ENCODE results near the gene MAU2. TPM values are rescaled to one million over a fixed set of nuclear protein-coding genes. Genes with fewer than 3 reads are reported as not detected.

MAU2 gene
- total and polyA plus RNA-seq, 10 of the 15 experiments (the other 5 are each of a cell fraction or from before 2014, with no cell fraction given) = 1.8 to 47.2 (median 22.1) TPM

DNA sequence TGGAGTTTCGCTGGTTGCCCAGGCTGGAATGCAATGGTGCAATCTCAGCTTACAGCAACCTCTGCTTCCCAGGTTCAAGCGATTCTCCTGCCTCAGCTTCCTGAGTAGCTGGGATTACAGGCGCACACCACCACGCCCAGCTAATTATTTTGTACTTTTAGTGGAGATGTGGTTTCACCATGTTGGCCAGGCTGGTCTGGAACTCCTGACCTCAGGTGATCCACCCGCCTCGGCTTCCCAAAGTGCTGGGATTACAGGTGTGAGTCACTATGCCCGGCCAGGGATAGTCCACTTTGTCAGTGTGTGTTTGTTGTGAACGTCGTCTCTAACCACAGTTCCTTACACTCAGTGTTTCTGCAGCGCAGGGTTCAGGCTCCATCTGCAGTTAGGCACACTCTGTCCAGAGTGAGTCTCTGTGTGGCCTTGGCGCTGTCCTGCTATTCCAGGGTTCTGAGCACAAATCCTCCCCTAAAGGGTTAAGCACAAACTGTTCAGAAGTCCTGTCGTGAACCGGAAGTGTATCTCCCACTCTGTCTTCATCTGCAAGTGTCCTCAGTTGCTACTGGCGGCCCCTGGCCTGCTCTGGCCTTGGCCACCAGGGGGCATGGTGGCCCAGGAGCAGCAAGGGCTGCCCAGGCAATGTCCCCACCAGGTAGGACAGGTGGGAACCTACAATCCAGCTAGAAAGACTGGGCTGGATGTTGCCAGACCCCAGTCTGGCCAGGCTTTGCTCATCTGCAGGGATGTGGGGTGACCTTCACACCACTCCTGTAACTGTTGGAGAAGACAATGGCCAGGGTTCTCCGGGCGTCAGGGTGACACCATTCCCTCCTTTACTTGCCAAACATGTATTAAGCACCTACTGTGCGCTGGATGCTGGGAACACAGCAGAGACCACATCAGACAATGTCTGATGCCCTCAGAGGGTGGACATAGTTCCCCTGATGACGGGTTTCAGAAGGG is 46.1 kb downstream of the MAU2 start (continued):
- peak in 1 of 2 experiments; percentile 53; a peak in 1 of 3 replicates for TF ChIP-seq EGR1 (IDR thresholded peaks at IDR 0.05; ENCODE audit: borderline replicate concordance in 1 of 2, low read depth in 2 of 2, low read length in 2 of 2)
- TF ChIP-seq, protein P1, sequence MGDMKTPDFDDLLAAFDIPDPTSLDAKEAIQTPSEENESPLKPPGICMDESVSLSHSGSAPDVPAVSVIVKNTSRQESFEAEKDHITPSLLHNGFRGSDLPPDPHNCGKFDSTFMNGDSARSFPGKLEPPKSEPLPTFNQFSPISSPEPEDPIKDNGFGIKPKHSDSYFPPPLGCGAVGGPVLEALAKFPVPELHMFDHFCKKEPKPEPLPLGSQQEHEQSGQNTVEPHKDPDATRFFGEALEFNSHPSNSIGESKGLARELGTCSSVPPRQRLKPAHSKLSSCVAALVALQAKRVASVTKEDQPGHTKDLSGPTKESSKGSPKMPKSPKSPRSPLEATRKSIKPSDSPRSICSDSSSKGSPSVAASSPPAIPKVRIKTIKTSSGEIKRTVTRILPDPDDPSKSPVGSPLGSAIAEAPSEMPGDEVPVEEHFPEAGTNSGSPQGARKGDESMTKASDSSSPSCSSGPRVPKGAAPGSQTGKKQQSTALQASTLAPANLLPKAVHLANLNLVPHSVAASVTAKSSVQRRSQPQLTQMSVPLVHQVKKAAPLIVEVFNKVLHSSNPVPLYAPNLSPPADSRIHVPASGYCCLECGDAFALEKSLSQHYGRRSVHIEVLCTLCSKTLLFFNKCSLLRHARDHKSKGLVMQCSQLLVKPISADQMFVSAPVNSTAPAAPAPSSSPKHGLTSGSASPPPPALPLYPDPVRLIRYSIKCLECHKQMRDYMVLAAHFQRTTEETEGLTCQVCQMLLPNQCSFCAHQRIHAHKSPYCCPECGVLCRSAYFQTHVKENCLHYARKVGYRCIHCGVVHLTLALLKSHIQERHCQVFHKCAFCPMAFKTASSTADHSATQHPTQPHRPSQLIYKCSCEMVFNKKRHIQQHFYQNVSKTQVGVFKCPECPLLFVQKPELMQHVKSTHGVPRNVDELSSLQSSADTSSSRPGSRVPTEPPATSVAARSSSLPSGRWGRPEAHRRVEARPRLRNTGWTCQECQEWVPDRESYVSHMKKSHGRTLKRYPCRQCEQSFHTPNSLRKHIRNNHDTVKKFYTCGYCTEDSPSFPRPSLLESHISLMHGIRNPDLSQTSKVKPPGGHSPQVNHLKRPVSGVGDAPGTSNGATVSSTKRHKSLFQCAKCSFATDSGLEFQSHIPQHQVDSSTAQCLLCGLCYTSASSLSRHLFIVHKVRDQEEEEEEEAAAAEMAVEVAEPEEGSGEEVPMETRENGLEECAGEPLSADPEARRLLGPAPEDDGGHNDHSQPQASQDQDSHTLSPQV (IDR thresholded peaks at IDR 0.05) = peak; percentile 86
- TF ChIP-seq GABPA (IDR thresholded peaks at IDR 0.05; ENCODE audit: low read depth) = peak; percentile 72
- TF ChIP-seq, protein P2, sequence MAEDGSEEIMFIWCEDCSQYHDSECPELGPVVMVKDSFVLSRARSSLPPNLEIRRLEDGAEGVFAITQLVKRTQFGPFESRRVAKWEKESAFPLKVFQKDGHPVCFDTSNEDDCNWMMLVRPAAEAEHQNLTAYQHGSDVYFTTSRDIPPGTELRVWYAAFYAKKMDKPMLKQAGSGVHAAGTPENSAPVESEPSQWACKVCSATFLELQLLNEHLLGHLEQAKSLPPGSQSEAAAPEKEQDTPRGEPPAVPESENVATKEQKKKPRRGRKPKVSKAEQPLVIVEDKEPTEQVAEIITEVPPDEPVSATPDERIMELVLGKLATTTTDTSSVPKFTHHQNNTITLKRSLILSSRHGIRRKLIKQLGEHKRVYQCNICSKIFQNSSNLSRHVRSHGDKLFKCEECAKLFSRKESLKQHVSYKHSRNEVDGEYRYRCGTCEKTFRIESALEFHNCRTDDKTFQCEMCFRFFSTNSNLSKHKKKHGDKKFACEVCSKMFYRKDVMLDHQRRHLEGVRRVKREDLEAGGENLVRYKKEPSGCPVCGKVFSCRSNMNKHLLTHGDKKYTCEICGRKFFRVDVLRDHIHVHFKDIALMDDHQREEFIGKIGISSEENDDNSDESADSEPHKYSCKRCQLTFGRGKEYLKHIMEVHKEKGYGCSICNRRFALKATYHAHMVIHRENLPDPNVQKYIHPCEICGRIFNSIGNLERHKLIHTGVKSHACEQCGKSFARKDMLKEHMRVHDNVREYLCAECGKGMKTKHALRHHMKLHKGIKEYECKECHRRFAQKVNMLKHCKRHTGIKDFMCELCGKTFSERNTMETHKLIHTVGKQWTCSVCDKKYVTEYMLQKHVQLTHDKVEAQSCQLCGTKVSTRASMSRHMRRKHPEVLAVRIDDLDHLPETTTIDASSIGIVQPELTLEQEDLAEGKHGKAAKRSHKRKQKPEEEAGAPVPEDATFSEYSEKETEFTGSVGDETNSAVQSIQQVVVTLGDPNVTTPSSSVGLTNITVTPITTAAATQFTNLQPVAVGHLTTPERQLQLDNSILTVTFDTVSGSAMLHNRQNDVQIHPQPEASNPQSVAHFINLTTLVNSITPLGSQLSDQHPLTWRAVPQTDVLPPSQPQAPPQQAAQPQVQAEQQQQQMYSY (CRISPR knock-in tag; IDR thresholded peaks at IDR 0.05) = no peak
- no peak for TF ChIP-seq HDAC6 (IDR thresholded peaks at IDR 0.05; ENCODE audit: unreplicated experiment)
- TF ChIP-seq, protein P3, sequence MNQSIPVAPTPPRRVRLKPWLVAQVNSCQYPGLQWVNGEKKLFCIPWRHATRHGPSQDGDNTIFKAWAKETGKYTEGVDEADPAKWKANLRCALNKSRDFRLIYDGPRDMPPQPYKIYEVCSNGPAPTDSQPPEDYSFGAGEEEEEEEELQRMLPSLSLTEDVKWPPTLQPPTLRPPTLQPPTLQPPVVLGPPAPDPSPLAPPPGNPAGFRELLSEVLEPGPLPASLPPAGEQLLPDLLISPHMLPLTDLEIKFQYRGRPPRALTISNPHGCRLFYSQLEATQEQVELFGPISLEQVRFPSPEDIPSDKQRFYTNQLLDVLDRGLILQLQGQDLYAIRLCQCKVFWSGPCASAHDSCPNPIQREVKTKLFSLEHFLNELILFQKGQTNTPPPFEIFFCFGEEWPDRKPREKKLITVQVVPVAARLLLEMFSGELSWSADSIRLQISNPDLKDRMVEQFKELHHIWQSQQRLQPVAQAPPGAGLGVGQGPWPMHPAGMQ (IDR thresholded peaks at IDR 0.05; ENCODE audit: borderline replicate concordance) = no peak
- TF ChIP-seq NR2C1 (IDR thresholded peaks at IDR 0.05) = peak; percentile 93
- peak; percentile 41 for TF ChIP-seq RELA (IDR thresholded peaks at IDR 0.05; ENCODE audit: borderline replicate concordance, partially characterized antibody)
- no peak for TF ChIP-seq RBBP5 (conservative IDR thresholded peaks at IDR 0.05)
- TF ChIP-seq MYC (IDR thresholded peaks at IDR 0.05; ENCODE audit: insufficient read depth, insufficient read length, insufficient replicate concordance, low read length, severe bottlenecking) = no peak
- TF ChIP-seq MYB (IDR thresholded peaks at IDR 0.05; ENCODE audit: borderline replicate concordance, low read depth, low read length) = no peak
- TF ChIP-seq, protein P4, sequence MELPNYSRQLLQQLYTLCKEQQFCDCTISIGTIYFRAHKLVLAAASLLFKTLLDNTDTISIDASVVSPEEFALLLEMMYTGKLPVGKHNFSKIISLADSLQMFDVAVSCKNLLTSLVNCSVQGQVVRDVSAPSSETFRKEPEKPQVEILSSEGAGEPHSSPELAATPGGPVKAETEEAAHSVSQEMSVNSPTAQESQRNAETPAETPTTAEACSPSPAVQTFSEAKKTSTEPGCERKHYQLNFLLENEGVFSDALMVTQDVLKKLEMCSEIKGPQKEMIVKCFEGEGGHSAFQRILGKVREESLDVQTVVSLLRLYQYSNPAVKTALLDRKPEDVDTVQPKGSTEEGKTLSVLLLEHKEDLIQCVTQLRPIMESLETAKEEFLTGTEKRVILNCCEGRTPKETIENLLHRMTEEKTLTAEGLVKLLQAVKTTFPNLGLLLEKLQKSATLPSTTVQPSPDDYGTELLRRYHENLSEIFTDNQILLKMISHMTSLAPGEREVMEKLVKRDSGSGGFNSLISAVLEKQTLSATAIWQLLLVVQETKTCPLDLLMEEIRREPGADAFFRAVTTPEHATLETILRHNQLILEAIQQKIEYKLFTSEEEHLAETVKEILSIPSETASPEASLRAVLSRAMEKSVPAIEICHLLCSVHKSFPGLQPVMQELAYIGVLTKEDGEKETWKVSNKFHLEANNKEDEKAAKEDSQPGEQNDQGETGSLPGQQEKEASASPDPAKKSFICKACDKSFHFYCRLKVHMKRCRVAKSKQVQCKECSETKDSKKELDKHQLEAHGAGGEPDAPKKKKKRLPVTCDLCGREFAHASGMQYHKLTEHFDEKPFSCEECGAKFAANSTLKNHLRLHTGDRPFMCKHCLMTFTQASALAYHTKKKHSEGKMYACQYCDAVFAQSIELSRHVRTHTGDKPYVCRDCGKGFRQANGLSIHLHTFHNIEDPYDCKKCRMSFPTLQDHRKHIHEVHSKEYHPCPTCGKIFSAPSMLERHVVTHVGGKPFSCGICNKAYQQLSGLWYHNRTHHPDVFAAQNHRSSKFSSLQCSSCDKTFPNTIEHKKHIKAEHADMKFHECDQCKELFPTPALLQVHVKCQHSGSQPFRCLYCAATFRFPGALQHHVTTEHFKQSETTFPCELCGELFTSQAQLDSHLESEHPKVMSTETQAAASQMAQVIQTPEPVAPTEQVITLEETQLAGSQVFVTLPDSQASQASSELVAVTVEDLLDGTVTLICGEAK (IDR thresholded peaks at IDR 0.05; ENCODE audit: borderline replicate concordance) = peak; percentile 37; the same call in 1 of the 2 replicates
- no peak for TF ChIP-seq ZNF384 (IDR thresholded peaks at IDR 0.05; ENCODE audit: borderline replicate concordance, low read depth, low read length)
- no peak for TF ChIP-seq KLF5 (IDR thresholded peaks at IDR 0.05; ENCODE audit: partially characterized antibody)
